GM18907 (cell line): ENCODE data around the gene RPN2.

Experiments
- ATAC-seq: cut with Tn5 transposase; IDR thresholded peaks from one replicate; pipeline ENCODE4 v1.9.1; 2021; ENCODE audit warnings: mild to moderate bottlenecking, moderate library complexity; ENCODE audit not compliant: unreplicated experiment

Gene RPN2

DNA sequence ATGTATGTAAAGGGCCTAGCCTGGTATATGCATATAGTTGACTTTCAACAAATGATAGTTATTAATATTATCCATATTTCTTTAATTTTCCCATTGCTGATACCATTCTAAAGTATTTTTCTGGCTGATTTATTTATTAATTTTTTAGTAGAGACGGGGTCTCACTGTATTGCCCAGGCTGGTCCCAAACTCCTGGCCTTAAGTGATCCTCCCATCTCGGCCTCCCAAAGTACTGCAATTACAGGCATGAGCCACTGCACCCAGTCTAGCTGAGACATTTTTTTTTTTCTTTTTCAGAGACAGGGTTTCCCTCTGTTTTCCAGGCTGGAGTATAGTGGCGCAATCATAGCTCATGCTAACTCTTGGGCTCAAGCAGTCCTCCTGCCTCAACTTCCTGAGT, 30.1 kb downstream of the RPN2 start:
- ATAC-seq, result no peak

DNA sequence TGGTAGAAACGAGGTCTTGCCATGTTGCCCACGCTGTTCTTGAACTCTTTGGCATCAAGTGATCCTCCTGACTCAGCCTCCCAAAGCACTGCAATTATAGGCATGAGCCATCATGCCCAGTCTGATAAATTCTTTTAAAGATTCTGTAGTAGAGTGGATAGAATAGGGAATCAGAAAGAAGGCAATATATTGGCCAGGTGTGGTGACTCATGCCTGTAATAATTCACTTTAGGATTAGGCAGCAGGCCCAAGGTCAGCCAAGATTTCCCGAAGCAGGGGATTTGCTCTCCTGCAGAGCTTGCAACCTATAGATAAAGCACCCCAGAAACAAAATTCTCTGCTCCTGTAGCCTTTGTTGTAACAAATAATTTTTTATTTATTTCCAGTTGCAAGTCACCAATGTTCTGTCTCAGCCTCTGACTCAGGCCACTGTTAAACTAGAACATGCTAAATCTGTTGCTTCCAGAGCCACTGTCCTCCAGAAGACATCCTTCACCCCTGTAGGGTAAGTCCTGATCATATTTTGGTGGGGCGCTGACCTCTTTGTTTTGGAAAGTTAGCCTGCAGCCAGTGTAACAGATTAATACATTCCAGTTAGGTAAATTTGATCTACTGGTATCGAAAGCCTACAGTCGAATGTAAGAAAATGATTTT, 30.7 kb downstream of the RPN2 start:
- no peak for ATAC-seq

DNA sequence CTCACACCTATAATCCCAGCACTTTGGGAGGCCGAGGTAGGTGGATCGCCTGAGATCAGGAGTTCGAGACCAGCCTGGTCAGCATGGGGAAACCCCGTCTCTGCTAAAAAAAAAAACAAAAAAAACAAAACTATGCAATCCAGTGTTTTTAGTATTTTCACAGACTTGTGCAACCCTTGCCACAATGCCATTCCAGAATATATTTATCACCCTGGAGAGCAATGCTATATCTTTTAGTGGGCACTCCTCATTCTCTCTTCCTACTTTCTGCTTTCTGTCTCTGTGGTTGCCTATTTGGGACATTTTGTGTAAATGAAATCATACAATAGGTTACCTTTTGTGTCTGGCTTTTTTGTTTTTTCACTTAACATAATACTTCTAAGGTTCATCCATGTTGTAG, 39.3 kb downstream of the RPN2 start:
- no peak for ATAC-seq

DNA sequence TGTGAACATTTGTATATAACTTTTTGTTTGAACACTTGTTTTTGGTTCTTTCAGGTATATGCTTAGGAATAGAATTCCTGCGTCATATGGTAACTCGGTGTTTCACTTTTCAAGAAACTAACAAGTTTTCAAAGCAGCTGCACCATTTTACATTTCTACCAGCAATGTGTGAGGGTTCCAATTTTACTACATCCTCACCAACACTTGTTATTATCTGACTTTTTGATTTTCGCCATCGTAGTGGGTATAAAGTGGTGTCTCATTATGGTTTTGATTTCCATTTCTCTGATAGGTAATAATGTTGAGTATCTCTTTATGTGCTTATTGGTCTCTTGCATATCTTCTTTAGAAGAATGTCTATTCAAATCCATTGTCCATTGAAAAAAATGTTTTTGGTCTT, 39.8 kb downstream of the RPN2 start:
- no peak for ATAC-seq

DNA sequence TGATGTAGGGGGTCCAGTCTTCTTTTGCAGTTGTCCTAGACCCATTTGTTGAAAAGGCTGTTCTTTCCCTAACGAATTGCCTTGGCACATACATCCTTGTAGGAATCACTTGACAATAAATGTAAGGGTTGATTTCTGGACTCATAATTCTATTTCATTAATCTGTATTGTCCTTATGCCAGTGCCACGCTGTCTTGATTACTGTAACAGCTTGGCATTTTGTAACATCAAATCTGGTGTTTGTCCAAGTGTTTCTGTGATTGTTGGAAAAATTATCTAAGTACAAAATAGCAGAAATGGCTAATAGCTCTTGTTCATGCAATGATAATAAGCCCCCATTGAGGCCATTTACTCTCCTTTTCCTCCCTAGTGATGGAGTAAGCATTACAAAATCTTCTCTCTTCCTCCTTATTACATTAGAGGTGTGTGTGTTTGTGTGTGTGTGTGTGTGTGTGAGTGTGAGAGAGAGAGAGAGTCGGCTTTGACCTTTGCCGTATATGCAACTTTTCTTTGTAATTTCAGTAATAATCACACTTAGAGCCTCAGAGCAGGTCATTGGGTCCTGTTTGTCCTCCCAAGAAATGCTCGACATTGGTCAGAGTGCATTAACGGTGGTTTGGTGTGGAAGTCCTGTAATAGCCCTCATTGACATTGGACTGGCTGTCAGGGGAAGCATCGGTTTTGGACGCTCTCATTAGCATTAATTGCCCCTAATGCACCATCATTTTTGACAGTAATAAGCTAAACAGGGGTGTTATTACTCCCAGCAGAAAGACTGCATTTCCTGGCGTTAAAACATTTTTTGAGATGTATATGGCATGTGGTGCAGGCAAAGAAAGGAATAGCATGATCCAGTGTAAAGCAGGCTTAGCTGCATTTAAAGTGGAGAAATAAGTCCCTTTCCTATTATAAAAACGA, 40.9 kb downstream of the RPN2 start:
- ATAC-seq, result no peak

DNA sequence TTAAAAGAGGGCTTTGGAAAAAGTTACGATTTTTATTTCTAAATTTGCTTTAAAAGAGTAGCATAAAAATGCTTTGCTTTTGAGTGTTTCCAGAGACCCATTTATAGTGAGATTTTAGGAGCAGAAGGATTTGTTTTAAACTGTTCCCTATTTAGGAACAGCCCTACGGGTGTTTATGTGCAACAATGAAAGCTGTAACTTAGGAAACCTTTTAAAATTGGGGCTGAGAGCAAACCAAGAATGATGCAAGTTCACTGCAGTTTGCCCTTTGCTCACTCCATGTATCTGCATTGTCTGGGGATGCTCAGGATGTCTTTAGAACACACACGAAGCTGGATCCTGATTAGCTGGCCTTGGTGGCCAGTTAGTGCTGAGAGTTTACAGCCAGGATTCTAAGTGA, 41.6 kb downstream of the RPN2 start:
- ATAC-seq, result no peak

DNA sequence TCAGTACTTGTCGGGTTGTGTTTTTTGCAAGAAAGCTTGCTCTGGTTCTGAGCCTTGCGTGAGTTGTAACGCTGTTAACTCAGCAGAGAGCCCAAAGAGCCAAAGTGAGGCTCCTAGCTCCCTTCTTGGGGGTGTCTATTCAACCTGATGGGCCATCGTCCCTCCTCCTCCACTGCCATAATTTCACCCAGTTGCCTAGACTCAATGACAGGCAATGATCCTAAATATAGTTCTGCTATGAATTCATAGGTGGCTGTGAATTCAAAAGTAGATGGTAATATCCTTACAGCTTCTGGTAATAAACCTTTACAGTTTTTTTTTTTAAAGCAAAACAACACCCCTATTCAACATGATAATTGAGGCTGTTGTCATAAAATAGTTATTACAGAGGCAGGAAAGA, 43.0 kb downstream of the RPN2 start:
- ATAC-seq, result no peak

DNA sequence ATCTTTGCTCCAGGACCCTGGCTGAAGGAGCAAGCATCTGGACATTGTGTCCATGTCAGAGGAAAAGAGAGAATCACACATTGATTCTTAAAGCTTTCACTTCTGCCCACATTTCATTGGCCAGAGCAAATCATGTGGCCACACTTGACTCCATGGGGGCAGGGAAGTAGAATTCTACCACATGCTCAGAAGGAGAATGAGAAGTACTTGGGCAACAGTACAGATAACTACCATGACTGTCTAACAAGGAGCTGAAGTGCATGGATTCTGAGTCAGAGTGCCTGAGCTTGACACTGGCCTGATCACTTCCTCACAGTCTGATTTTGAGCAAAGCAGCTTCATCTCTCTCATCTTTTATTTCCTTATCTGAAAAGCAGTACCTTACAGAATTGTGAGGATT, 43.9 kb downstream of the RPN2 start:
- no peak for ATAC-seq

DNA sequence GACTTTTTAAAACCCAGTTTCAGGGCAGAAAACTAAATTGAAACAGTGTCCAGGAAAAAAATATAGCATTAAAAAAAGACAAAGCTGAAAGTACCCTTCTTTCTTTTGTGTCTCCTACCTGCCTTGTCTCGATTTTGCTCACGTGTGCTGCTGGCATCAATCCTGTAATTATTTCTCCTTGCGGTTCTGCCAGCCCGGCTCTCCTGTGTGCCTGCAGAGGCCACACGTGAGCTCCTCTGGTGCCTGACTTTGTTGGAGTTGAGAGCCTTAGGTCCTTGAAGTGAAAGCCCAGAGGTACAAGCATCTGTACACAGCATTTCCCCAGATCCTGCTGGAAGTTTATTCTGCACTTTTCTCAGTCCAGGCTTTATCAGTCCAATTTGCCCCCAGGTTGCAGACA, 46.0 kb downstream of the RPN2 start:
- ATAC-seq, result no peak

DNA sequence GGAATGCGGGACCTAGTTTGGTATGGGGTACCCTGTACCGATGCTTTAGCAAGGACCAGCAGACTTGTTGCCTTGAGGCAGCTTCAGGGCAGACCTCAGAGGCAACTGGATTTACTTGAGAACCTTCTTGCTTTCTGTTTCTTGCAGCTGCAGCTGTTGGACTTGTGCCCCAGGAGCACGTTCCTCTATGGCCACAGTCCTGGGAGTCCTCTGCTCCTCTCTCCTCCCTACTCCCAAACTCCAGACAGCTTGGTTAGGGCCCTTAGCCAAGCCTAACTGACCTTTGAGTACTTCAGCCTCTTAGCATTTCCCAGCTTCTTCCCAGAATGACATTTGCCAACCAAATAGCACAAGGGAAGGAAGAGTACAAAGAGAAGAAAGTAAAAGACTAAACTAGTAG, 47.8 kb downstream of the RPN2 start:
- no peak for ATAC-seq

DNA sequence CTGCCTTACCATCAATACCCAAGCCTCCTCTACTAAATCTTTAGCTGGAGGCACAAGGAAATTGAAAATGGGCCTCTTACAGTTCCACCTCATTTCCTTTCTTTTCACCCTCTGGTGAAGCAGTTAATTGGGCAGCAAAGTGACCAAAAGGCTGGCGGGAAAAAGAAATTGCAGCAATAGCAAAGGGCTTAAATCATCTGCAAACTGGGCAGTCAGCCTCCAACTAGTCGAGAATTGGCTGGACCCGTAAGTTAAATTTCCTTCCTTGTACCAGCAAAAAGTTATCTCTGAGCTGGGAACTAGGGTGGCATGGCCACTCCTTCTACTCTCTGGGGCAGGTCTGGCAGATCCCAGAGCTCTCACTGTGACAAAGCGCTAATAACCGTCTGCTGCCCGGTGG, 49.0 kb downstream of the RPN2 start:
- ATAC-seq, result no peak

DNA sequence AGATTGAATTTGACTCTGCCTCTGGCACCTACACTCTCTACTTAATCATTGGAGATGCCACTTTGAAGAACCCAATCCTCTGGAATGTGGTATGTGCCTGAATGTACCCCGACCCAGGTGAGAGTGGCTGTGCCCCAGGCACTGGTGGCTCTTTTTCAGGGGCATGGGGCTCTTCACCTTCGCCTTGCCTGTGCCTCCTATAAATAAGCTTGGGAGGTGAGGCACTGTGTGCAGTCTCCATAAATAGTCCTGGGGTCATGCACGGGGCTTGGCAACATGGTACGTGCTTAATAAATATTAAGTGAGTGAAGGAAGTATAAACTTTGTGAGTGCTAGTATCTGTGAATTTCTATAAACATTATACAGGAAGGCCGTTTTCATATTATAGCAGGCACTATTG, 49.5 kb downstream of the RPN2 start:
- ATAC-seq, result no peak

DNA sequence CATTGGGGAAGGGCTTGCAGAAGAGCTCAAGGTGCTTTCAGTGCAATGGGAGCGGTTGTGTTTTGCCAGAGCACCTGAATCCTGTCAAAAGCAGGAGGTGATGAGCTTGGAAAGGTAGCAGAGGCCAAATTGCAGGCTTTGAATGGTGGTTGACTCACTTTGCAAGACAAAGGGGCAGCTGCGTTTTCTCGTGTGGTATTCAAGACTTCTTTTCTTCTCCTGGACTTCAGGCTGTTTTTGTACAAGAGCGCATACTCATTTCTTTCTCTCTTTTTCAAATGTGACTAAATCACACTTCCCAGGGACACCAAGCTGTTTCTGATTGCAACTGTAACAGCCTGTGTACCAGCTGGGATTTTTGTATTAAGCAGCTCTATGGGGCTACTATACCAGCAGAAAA, 50.2 kb downstream of the RPN2 start:
- ATAC-seq, result no peak

DNA sequence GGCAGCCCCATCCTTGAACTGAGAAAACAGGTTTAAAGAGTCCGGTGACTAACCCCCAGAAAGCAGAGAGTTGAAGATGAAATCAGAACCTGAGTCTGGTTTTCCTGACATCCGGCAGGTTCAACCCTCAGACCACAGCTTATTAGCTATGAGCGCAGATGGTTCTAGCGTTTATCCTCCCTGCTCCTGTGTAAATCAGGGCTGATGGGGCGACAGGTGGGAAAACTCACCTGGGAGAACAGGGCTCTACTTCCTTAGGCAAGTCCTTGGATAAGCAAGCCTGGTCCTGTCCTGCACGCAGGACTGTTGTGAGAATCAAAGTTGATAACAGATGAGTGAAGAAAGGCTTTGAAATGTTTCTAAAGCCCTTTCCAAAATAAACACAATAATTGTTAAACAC, 51.1 kb downstream of the RPN2 start:
- ATAC-seq, result no peak

DNA sequence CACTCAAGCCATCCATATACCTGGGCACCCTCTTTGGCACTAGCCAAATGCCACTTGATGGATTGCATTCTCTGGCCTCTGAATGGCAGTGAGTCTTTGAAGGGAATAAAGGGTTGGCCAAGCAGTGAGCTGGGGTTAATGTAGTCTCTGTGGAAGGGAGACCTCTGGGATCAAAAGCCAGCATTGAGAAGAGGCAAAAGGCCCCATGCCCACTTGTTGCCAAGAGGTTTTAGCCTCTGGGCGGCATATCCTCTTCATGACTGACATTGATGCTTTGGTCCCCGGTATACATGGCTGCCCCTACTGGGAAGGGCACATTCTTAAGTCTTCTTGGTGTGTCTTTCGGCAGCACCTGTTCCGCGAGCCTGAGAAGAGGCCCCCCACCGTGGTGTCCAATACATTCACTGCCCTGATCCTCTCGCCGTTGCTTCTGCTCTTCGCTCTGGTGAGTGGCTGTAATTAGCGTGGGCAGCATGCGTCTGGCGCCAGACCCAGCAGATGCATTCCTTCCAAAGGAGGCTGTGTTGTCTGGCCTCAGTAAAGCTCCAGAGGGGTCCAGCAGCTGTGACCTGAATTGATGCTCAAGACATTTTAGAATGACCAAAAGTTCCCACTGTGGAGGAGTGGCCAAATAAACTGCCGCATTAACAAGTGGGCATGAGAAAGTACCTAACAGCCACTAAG, 53.0 kb downstream of the RPN2 start:
- no peak for ATAC-seq

DNA sequence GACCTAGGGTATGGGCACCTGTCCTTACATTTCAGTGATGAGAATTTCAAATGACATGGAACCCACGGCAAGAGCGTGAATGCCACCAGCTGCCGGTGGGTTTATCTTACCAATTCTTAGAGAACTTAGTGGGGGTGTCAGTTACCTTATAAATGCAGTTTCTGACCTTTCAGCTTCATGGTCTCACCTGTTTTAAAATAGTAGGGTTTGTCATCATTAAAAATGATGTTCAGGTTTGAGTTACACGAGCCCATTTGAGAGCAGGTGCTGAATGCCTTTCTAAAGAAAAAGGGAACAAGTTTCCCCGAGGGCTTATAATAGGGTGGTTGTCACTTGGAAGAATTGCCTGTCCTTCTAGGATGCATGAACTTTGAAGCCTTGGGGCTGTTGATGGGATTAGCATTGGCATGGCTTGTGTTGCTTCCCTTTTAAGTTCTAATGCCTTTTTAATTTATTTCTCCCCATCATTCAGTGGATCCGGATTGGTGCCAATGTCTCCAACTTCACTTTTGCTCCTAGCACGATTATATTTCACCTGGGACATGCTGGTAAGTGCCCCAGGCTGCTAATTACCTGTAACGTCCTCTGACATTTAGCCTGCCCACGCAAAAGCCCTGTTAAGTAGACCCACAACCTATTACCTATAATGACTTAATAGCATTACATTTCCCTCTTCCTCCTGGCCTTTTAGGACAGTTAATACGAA, 54.6 kb downstream of the RPN2 start:
- ATAC-seq, result no peak

DNA sequence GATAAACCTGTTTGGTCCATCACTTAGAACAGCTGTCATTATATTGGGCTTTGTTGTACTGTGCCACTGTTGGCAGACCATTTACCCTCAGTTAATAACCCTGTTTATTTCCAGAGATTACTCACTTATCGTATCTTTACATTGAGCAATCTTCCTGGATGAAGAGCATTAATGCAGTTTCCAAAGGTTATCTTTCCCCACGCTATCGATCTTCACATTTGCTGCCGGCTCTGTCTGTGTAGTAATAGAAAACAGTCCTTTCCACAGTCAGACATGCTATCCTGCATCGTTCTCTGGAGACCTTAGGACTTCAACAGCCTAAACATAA, 55.1 kb downstream of the RPN2 start:
- no peak for ATAC-seq

DNA sequence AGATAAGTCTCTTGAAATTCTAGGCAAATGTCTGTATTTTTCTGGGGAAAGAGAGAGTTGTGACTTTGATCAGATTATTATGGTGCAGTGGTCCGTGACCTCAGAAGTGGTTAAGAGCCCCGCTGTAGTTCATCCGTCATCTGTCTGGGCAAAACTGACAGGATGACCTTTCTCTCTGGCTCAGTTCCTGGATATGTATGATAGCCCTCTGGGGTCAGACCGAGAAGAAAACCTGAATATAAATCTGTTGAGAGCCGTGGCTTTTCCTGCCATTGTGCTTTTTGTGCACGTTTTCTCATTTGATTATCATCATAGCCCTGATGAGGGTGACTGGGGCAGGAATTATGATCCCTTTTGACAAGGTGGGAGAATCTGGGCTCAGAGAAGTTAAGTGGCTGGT, 55.9 kb downstream of the RPN2 start:
- no peak for ATAC-seq

DNA sequence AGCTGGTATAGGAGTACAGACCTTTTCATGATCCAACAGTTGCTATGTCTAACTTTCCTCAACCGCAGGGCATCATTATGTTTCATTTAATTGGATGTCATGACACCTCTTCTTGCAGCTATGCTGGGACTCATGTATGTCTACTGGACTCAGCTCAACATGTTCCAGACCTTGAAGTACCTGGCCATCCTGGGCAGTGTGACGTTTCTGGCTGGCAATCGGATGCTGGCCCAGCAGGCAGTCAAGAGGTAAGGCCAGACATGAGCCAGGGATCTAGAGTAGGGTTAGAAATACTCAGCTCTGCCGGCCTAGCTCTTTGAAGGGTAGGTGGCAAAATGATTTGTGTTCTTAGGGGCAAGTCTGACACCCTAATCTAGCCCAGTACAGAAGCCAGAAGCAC, 57.3 kb downstream of the RPN2 start:
- ATAC-seq, result no peak

DNA sequence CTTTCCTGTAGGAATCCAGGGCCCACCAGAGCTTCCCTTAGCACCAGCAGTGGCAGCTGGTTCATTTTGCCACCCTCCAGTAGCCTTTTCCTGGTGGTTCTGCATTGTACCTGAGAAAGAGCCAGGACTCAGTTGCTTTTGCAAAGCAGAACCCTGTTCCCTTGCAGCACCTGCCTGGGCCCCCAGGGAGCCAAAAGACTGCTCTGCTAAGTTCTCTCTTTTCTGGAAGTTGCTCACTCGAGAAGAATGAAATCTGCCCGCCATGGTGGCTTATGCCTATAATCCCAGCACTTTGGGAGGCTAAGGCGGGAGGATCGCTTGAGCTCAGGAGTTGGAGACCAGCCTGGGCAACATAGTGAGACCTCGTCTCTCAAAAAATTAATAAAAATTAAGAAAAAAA, 58.5 kb downstream of the RPN2 start:
- no peak for ATAC-seq

DNA sequence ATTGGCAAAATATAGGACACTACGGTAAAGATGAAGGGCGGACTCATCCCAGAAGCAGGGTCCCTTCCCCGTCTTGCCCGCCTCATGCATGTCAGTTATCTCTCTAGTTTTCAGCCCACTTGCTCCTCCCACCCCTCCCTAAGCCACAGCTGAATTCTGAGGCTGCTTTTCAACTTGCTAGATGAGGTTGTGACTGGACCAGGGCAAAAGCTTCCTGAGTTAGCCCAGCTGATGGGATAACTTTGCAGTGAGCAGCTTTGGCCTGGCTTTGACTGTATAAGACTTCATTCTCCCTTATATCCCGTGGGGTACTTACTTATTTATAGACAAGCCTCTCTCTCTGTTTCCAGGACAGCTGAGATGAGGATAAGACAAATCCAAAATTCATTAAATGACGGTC, 59.3 kb downstream of the RPN2 start:
- ATAC-seq, result no peak
